ENCODE data around the gene FBF1. TPM values are rescaled to one million over a fixed set of nuclear protein-coding genes. Genes with fewer than 3 reads are reported as not detected.

The FBF1 gene
- total RNA-seq, 2 donors from 2014 or later: 2.6 to 4.2 TPM

- no peak for ATAC-seq
- H3K9me3 ChIP-seq: no peaks in the 10 kb centered on the region
- no peak overlapping the region for H3K4me3 ChIP-seq
- no peak for TF ChIP-seq CTCF (IDR thresholded peaks at IDR 0.05)
- TF ChIP-seq POLR2A (IDR thresholded peaks at IDR 0.05): no peak
- no peaks in the 10 kb centered on the region for H3K36me3 ChIP-seq (replicated peaks in 1 of 2; ENCODE audit: insufficient read depth in 1 of 2, low read depth in 2 of 2)
- H3K4me1 ChIP-seq: peaks cover 70% of the 10 kb centered on the region
- H3K27me3 ChIP-seq: no peaks in the 10 kb centered on the region
- no peak for DNase-seq
- intact Hi-C loops (cut with DNase I): no loop called here
- H3K27ac ChIP-seq: peak overlapping the region; percentile 52 to 99 (median 97)
- 76 to 78% methylated on average over 7 of the region's 7 CpGs for WGBS, 2 donors
Observed at GRCh38 chr17:75981019-75981615, 40.3 kb upstream of the FBF1 start.

GRCh38 chr17:75980188-75981018 lies 39.6 kb upstream of the FBF1 start:
- no peaks in the 10 kb centered on the region for H3K27me3 ChIP-seq
- H3K4me3 ChIP-seq: peak overlapping the region in 1 of 2 donors; percentile 74
- WGBS, 2 donors: 71 to 86% methylated on average over 18 of the region's 18 CpGs
- ATAC-seq (no peak), DNase-seq (peak in 1 of 4 donors; percentile 46)
- H3K4me1 ChIP-seq: peaks cover 77% of the 10 kb centered on the region
- intact Hi-C loops (cut with DNase I): no loop called here
- no peaks in the 10 kb centered on the region for H3K9me3 ChIP-seq
- no peak for TF ChIP-seq POLR2A (IDR thresholded peaks at IDR 0.05)
- no peak for TF ChIP-seq CTCF (IDR thresholded peaks at IDR 0.05)
- H3K36me3 ChIP-seq (replicated peaks in 1 of 2; ENCODE audit: insufficient read depth in 1 of 2, low read depth in 2 of 2): no peaks in the 10 kb centered on the region
- H3K27ac ChIP-seq: peak overlapping the region; percentile 97 to 99 (median 98)

- Histone ChIP-seq H3K27ac (peak overlapping the region; percentile 97 to 99 (median 98)), H3K4me3 (peak overlapping the region; percentile 2 to 74), H3K36me3 (replicated peaks in 1 of 2; ENCODE audit: insufficient read depth in 1 of 2, low read depth in 2 of 2) (no peaks in the 10 kb centered on the region), H3K9me3 (no peaks in the 10 kb centered on the region), H3K4me1 (peaks cover 78% of the 10 kb centered on the region), H3K27me3 (no peaks in the 10 kb centered on the region)
- WGBS, 2 donors: 6 to 12% methylated on average over 19 of the region's 19 CpGs
- TF ChIP-seq POLR2A (IDR thresholded peaks at IDR 0.05) (peak in 1 of 3 donors; percentile 60), CTCF (IDR thresholded peaks at IDR 0.05) (no peak)
- intact Hi-C loops (cut with DNase I): no loop called here
- peak; percentile 7 for ATAC-seq
- no peak for DNase-seq
Observed at GRCh38 chr17:75979705-75980187, 38.9 kb upstream of the FBF1 start.

- Histone ChIP-seq H3K36me3 (replicated peaks in 1 of 2; ENCODE audit: insufficient read depth in 1 of 2, low read depth in 2 of 2) (no peaks in the 10 kb centered on the region), H3K4me3 (peak within 1 kb of the TSS; percentile 69 to 74), H3K4me1 (peaks cover 78% of the 10 kb centered on the region), H3K9me3 (no peaks in the 10 kb centered on the region), H3K27ac (peak within 1 kb of the TSS; percentile 97 to 99 (median 98)), H3K27me3 (no peaks in the 10 kb centered on the region)
- peak; percentile 98 to 99 (median 98) for DNase-seq
- intact Hi-C loops (cut with DNase I): no loop called here
- ATAC-seq: peak; percentile 87
- 0 to 2% methylated on average over 19 to 72 of the region's 72 CpGs for WGBS, 2 donors
- TF ChIP-seq POLR2A (IDR thresholded peaks at IDR 0.05) (peak; percentile 93 to 98 (median 98)), CTCF (IDR thresholded peaks at IDR 0.05) (peak in 6 of 7 experiments; percentile 29 to 56 (median 42))
Observed at GRCh38 chr17:75978938-75979704, 38.3 kb upstream of the FBF1 start, which contains the start of the genes ACOX1 and TEN1. Gene ACOX1 (minus strand): TSS chr17:75979166. CDS start chr17:75979073, 93 bp downstream. Gene TEN1 (plus strand): TSS chr17:75979240. CDS start chr17:75986193, 6,953 bp downstream.
